ENCODE results near the gene EDDM3A.

Gene EDDM3A

DNA sequence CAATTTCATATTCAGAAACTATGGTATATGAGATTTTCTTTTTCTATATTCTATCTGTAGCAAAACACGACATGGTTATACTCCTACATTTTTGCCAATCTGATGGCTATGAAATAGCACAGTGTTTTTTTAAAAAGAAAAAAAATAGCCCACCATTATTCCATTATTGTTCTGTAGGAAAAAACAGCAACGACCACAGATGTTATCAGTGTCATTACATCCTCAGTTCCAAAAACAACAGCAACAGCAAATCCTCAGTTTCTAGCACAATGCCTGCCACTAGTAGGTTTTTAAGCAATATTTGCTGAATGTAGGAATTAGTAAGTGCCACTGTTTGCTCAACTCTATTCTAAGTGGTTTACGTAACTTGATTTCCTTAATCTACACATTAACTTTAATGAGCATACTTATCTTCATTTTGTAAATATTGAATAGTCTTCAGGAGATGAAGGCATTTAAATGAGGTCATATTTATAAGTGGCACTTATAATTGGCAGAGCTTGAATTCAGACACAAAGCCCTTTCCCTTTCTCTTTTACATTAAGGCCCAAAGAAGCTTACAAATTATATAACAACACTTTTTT lies 43.6 kb downstream of the EDDM3A start:
- DNase-seq (ENCODE audit: low read depth): no peak

DNA sequence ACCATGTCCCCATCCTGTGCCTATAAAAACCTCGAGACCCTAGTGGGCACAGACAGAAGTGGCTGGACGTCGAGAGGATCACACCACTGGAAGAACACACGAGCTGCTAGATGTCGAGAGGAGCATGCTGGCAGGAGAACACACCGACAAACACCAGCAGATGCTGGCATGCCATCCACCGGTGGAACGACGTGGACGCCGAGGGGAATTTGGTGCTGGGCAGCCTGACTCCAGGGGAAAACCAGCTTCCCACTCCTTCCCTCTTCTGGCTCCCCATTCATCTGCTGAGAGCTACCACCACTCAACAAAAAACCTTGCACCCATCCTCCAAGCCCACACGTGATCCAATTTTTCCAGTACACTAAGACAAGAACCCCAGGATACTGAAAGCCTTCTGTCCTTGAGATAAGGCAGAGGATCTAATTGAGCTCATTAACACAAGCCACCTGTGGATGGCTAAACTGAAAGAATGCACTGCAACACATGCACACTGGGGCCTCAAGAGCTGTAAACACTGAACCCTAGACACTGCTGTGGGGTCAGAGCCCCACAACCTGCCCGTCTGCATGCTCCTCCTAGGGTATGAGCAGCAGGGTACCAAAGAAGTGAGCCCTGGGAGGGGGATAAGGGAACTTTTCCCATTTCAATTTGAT lies 44.9 kb downstream of the EDDM3A start:
- no peak for DNase-seq (ENCODE audit: low read depth)

DNA sequence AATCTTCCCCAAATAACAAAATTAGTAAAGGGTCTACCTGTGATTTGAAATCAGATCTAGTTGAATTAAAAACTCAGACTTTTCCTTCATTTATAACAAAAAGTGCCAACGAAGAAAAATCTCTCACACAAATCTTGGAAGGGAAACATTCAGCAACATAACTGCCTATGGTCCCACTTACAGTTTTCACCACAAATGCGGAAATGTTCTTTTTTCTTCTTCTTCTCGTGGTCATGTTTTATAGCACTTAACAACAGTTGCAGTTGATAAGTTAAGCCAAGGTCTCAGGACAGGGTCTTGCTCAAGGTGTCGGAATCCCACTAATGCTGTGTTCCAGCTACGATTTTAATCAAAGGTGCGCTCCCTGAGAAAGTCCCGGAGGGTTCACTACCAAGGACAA lies 45.5 kb downstream of the EDDM3A start:
- DNase-seq (ENCODE audit: low read depth): no peak

DNA sequence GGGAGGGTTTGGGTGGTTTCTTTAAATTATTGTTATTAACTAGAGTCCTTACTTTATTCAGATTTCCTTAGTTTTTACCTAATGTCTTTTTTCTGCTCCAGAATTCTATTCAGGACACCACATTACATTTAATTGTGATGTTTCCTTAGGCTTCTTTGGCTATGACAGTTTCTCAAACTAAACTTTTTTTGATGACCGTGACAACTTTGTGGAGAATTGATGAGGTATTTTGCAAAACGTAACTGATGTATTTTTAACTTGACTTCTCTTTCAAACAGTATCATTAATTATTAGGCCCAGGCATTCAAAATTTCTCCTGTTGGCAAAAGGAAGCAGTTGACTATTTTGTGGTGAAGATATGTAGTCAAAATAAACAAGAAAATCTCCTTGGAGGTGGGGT lies 45.9 kb downstream of the EDDM3A start:
- no peak for DNase-seq (ENCODE audit: low read depth)

DNA sequence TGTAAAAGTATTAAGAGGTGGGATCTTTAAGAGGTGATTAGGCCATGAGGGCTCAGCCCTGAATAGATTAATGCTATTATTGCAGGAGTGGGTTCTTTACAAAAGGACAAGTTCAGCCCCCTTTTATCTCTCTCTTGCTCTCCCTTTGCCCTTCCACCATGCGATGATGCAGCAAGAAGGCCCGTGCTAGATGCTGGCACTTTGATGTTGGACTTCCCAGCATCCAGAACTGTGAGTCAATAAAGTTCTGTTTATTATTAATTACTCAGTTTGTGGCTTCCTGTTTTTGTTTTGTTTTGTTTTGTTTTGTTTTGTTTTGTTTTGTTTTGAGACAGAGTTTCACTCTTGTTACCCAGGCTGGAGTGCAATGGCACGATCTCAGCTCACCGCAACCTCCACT lies 46.9 kb downstream of the EDDM3A start:
- no peak for DNase-seq (ENCODE audit: low read depth)

DNA sequence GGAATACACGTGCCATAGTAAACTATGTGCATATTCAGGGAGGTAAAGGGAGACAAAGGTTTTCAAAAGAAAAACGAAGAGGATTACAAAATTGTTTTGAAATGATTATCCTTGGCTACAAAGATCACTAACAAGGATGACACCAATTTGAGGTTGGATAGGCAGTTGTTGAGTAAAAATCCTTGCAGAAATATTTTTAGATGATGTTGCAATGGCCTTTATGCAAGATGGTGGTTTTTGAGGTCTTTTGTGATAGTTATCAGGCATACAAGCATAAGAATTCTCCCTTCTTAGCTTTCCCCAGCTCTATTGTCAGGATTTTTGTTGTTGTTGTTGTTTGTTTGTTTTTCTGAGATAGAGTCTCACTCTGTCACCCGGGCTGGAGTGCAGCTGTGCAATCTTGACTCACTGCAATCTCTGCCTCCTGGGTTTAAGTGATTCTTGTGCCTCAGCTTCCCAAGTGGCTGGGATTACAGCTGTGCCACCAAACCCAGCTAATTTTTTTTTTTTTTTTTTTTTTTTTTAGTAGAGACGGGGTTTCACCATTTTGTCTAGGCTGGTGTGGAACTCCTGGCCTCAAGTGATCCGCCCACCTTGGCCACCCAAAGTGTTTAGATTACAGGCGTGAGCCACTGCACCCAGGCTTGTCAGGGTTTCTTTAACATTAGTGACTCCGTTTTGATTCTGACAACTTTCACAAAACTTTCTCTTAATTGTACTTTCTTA lies 49.1 kb downstream of the EDDM3A start:
- no peak for DNase-seq (ENCODE audit: low read depth)

DNA sequence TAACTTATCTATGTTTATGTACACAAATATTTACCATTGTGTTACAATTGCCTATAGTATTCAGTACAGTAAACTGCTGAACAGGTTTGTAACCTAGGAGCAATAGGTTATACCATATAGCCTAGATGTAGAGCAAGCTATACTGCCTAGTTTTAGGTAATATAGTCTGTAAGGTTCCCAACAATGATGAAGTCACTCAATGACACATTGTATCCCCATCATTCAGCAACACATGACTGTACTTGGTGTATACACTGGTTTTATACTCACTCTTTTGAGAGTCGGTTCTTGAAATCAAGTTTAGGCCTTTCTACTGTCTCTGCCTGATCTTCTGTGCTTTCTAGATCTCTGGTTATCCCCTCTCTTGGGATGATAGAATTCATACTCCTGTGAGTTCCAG lies 51.5 kb downstream of the EDDM3A start:
- DNase-seq (ENCODE audit: low read depth): no peak
